HG02981 (cell line): ENCODE measurements around the gene FGF12.
"Not testable (repeated sequence)": the region's sequence is repeated elsewhere in the genome, so short reads cannot be mapped to it uniquely, and the experiment has no call there.

Source experiments
- ATAC-seq: cut with Tn5 transposase; IDR thresholded peaks from one replicate; pipeline ENCODE4 v1.9.1; 2021; ENCODE audit warnings: mild to moderate bottlenecking, moderate library complexity; ENCODE audit not compliant: unreplicated experiment

Gene FGF12

DNA sequence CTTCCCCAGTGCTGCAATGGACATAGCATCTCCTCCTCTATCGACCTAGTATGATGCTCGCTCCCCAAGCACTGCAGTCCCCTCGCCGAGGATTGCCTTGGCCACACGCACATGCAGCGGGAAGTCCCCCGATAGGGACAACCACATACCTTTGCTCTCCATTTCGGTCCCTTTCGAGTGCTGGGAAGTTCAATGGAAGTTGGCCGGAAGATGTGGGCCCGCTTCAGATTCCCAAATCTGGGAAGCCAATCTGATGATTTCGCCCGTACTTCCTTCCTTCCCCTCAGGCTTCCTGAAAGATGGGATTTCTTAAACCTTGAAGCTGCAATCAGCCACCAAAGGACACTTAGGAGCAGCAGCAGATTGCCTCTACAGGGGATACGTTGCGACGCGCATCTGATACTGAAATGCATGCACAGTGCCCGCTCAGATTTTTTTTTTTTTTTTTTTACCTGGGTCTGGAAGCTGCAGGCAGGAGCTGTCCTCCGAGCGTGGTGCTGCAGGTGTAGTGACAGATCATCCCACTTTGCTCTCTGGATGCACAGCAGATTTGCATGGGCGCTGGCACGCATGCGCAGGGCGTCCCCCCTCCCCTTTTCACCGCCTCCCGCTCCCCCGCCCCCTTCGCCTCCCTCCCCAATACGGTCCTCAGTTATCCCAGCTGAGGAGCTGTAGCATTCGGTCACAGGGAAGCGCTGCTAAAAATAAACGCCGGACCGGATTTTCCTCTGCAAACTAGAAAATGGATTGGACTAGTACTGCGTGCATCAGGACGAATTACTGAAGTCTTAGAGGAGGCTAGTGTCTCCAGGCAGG is at the start of gene FGF12:
FGF12 (minus strand) TSS at position 510 of the 816 bp plus-strand sequence.
- ATAC-seq, result no peak

DNA sequence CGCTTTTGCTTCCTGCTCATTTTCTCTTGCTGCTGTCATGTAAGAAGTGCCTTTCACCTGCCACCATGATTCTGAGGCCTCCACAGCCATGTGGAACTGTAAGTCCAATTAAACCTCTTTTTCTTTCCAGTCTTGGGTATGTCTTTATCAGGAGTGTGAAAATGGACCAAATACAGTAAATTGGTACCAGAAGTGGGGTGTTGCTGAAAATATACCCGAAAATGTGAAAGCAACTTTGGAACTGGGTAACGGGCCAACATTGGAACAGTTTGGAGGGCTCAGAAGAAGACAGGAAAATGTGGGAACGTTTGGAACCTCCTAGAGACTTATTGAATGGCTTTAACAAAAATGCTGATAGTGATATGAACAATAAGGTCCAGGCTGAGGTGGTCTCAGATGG is 47.0 kb upstream of the FGF12 start:
- ATAC-seq, result not testable (repeated sequence)

DNA sequence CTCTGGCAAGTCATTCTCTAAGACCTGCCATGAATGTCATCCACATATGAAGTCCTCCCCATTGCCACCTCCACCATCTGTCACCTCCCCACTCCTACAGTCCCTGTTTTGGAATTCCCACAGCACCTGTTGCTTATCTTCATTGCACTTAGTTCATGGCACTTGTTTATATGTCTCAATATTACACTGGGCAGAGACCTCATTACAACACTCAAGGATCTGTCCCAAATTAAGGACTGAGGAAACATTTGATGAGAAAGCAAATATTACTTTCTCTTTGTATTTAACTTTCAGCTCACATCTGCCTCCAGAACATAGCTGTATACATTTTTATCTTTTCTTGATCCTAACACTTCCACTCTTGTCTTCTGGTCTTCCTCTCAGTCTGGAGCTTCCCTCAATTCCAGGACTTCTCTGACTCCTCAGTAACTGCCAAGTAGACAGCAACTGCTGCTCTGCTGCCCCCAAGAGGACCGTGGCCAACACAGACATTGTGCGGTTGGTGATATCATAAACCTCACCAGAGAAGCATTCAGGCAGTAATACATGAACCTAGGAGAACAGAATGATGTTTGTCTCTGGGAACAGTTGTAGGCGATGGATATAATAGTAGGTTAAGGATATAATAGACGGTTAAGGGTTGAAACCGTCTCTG is 45.0 kb upstream of the FGF12 start:
- ATAC-seq, result no peak

DNA sequence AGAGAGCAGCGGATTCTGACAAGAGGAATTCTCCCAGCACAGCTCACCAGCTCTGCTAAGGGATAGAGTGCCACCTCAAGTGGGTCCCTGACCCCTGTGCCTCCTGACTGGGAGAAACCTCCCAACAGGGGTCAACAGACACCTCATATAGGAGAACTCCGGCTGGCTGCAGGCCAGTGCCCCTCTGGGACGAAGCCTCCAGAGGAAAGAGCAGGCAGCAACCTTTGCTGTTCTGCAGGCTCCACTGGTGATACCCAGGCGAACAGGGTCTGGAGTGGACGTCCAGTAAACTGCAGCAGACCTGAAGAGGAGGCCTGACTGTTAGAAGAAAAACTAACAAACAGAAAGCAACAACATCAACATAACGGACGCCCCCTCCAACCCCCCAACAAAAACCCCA is 31.3 kb upstream of the FGF12 start:
- ATAC-seq, result no peak

DNA sequence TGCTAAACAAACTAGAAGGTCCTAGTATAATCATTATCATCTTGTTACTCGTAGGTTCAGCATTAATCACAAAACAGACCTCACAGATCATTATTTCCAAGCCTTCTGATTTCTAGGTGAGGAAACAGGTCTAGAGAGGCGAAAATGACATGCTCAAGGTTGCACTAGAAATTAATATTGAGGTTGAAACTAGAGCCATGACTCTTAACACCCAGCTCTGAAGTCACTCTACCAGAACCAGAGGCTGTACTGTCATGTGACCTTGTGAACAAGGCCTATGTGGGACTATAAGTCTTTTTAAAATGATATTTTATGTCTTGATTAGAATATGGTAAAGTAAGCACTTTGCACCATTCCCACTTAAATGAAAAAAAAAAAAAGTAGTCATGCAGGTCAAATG is 23.8 kb upstream of the FGF12 start:
- ATAC-seq, result no peak

DNA sequence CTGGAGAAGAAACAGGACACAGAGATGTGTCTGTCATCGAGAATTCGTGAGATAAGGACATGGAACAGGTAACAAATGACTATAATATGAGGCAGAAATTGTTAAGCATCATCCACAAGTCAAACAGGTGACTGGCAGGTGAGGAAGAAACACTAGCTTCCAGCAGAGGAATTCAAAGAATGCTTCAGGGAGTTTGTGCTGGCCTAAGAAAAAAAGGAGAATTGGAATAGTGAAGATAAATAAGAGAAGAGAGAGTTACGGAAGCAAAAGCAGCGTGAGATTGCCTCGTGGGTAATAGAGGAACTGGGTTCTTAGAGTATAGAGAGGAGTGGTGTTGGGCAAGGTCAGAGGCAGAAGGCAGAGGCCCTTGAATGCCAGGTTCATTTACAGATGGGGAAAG is 22.9 kb upstream of the FGF12 start:
- no peak for ATAC-seq

DNA sequence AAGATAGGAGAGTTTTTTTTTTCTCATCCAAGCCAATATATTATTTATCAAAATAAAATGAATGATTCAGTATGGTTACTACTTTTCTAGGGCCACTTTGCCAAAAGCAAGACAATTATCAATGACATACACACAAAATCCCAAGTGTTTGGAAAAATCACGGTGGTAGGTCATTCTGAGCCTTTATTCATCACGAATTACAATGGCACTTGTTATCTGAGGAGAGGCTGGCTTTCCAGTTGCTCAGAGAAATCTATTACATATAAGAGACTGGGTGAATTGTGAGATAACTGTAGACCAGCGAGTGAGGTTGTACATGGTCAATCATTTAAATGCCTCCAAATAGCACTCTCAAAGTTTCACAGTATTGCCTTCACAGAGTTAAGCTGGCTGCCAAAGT is 20.4 kb upstream of the FGF12 start:
- ATAC-seq, result no peak

DNA sequence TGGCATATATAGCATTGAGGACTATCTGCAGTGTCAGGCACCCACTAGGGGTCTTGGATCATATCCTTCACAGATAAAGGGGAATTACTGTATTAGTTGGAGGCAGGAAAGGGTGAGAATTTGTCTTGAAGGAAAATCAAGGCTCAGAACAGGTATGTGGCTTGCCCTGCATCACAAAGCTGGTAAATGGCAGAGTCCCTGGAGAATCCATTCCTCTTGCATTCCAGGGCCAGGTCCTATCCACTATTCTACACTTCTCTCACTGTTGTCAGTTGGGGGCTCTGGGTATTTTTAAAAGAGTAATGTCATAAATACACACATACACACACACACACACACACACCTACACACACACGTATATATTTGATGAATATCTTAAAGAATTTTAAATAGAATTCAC is 19.8 kb upstream of the FGF12 start:
- ATAC-seq, result no peak

DNA sequence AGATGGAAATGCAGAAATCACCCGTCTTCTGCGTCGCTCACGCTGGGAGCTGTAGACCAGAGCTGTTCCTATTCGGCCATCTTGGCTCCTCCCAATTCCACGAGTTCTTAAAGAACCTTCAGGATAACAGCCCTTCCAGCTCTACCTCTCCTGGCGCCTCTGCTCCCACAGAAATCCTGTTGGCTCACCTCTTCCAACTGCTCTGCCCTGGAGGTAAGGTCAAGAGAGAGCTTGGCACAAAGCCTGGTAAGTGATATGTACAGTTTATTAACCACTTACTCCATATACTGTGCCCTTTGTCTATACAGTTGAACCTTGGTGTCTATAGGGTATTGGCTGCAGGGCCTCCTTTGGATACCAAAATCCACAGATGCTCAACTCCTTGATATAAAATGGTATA is 17.8 kb upstream of the FGF12 start:
- no peak for ATAC-seq

DNA sequence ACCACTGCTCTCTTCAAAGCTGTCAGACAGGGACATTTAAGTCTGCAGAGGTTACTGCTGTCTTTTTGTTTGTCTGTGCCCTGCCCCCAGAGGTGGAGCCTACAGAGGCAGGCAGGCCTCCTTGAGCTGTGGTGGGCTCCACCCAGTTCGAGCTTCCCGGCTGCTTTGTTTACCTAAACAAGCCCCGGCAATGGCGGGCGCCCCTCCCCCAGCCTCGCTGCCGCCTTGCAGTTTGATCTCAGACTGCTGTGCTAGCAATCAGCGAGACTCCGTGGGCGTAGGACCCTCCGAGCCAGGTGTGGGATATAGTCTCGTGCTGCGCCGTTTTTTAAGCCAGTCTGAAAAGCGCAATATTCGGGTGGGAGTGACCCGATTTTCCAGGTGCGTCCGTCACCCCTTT is 17.3 kb upstream of the FGF12 start:
- ATAC-seq, result not testable (repeated sequence)

DNA sequence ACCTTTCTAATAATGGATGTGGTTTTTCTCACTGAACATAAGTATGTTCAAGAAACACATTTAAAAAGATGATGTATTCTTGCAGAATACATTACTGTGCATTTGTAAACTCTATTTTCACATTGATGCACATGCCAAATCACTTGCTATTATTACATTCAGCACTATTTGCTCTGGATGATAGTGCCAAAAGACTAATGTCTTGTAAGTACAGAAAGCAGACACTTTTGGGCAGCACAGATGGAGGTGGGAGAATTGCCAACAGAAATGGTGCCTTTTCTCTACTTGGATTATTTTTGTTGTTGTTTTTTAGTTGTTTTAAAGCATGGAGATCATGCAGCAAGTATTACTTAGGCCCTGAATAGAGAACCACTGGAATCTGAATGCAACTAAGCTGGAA is 10.2 kb upstream of the FGF12 start:
- no peak for ATAC-seq

DNA sequence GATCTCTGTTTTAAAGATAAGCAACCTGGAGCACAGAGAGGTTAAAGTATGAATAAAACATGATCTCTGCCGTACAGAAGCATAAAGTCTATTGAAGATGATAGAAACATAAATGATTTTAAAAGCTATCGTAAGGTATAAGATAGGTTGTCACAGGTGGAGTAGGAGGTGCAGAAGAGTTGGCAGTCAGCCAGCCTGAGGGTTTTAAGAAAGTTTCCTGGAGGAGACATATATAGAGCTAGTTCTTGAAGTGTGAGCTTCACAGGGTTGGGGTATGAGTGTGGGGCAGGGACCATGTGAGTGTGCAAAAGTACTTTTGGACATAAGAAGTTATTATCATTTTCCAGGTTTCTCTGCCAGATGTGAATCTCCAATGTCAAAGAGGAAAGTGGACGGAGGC is 3.9 kb upstream of the FGF12 start:
- no peak for ATAC-seq

DNA sequence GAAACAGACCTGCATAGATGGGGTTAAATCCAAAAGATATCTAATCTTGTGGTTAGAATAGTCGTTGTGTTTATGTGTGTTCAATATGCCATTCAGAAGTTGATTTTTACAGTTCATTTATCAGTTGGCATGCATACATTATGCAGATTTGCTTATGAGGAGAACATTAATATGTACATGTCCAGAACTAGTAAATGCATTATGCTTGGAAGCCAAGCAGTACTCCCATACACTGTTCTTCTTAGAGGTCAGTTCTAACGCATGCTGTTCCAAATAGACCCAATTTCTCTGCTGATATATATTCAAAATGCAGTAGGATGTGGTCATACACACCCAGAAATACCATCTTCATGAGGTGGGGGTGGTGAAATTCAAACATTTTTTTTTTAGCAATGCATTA is 956 bp downstream of the FGF12 start:
- no peak for ATAC-seq

DNA sequence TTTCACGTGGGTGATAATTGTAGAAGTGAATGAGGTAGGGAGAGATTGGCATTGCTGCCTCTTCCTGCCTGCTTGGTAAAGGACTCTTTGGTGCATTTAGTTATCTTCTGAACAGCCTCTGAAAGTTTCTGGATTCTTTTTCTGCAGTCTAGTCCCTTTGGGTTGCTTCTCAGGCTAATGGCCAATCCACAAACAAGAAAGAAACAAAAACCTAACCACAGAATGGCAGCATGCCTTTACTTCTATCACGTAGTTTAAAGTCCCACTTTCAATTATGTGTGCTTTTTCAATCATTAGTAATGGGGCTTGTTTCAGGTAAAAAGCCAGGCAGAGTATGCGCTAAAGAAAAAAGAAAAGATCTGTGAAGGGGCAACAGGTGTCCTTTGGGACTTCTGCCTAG is 7.4 kb downstream of the FGF12 start:
- no peak for ATAC-seq

DNA sequence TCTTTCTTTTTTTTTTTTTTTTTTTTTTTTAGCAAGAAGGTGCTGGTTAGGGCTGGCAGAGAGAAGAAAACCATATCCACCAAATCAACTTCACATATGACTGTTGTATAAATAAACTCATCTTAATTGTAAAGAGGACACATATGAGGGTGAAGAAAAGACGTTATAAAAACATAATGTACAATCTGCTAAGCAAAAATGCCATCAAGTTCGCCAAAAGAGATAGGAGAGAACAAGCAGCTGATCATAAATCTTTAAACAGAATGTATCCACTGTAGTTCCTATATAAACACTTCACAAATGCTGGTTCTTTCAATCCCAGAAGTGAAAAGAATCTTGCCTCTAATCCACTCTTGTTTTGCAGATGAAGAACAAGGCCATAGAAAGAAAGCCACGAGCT is 9.2 kb downstream of the FGF12 start:
- ATAC-seq, result no peak

DNA sequence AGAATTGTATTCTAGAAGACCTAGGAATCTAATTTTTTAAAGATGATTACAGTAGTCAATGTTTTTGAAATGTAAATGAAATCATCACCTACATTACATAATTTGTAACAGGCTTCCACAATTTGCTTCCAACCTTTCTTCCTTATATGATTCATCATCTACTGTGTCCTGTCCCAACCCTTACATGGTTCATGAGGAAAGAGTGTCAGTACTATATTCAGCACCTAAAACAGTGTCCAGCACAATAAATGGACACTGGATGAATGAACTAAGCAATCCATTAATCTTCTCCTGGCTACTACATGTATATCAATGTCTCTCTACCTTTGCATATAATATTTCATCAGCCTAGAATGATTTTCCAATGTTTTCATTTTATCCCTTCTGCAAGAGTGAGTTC is 12.2 kb downstream of the FGF12 start:
- no peak for ATAC-seq

DNA sequence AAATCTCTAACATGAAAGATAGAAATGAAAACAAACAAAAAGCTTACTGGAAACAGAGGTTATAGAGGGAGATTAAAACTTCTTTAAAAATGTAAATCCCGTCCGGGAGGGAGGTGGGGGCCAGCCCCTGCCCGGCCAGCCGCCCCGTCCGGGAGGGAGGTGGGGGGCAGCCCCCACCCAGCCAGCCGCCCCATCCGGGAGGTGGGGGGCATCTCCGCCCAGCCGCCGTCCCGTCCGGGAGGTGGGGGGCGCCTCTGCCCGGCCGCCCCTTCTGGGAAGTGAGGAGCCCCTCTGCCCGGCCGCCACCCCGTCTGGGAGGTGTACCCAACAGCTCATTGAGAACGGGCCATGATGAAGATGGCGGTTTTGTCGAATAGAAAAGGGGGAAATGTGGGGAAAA is 16.2 kb downstream of the FGF12 start:
- ATAC-seq, result not testable (repeated sequence)

DNA sequence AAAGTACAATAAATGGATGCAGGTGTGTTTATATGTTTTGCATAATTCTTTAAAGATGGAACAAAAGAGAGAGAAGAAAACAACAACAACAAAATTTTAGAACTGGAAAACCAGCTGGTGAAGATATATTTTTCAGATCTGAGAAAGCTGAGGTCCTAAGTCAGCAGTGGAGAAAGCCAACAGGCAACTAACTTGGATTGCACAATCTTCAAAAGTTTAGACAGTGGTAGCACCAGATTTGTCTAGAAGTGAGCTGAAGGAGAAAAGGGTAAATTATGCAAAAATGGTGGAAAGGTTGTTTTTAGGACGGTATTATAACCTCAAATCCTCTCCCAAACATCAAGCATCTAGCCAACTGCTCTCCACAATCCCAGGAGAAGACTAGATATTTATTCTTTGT is 17.0 kb downstream of the FGF12 start:
- ATAC-seq, result no peak

DNA sequence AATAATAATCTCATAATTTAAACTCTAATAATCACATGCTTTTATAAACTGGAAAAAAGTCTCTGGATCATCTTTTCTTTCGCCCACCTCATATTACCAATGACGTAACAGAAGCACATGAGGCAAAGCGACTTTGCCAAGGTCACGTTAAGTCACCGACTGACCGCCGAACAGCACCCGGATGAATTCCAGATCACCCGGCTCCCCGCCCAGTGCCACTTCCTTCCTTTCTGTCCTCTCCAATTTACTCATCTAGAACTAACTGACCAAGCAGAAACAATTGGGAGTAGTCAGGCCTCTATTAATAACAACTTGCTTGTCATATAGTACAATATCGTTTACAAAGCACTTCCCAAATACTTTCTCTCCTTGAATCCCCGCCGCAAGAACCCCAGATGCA is 21.1 kb downstream of the FGF12 start:
- ATAC-seq, result no peak

DNA sequence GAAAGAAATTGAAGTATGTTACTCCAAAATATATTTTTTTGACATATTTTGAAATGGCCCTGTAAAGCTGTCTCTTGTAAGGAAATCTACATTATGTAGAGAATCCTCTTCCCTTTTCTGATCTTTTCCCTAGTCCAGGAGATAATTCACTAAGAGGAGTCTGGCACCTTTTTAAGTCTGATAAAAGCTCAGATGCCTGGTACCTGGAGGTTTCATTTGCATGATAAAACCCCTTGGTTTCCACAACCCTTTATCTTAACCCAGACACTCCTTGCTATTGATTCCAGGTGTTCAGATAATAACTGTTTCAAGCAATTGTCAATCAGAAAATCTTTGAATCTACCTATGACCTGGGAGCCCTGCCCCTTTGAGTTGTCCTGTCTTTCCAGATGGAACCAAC is 26.5 kb downstream of the FGF12 start:
- no peak for ATAC-seq

DNA sequence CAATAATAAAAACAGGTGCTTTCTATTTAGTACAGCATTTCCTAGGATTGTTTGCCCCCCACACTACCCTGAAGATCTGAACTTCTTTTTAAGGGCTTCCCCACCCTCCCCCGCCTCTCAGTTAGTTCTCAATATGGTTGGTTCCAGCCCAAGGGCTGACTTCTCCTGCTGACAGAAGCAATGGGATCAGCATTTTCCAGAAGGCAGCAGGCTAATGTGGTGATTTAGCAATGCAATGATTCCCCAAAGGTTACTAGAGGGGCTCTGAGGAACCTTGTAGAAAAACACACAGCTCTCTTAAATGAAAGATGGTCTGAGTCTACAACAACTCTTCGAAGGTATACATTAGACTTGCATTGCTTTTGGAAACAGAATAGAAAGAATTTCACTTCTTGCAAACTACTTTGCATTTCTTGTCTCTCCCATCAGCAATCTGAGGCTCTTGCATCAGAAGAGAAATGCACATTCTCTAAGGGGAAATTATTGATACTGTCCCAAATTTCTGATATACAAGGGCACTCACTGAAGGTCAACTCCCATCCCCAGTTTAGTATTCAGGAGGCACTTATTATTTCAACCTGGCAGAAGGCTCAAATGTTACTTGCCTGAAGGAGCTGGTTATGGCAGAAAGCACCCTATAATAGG is 30.3 kb downstream of the FGF12 start:
- no peak for ATAC-seq

DNA sequence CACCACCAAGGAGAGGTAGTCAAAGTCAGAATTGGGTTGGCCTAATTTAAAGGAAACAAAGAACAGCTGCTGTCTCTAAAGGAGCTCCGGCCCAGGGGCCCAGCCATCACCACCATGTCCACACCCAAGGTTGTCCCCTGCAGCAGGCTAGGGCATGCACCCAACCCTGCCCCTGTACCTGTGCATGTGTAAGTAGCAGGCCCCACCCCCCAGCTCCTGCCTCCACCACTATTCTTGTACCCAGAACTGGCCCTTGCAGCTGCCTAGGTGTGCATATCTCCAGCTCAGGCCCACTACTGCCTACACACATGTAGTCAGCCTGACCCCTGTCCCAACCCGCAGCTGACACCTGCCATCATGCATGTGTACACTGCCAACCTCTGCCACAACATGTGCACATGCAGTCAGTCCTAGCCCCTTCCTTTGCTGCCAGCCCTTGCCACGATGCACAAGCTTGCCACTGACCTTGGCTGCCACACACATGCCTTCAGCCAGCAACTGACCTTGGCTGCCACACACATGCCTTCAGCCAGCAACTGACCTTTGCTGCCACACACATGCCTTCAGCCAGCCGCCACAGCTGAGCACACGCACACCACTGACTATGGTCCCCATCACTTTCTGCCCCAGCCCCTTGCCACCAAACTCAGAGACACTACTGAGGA is 39.7 kb downstream of the FGF12 start:
- ATAC-seq, result no peak
